GM12801 (cell line): Measurements from ENCODE around the gene SEMA3A.

ENCODE experiments used
- TF ChIP-seq, protein P1 (sequence below): IDR thresholded peaks from one replicate; pipeline ENCODE4 v1.5.1; 2011; ENCODE audit warnings: control low read depth; ENCODE audit not compliant: insufficient read length; ENCODE audit errors: extremely low read depth

The SEMA3A gene

DNA sequence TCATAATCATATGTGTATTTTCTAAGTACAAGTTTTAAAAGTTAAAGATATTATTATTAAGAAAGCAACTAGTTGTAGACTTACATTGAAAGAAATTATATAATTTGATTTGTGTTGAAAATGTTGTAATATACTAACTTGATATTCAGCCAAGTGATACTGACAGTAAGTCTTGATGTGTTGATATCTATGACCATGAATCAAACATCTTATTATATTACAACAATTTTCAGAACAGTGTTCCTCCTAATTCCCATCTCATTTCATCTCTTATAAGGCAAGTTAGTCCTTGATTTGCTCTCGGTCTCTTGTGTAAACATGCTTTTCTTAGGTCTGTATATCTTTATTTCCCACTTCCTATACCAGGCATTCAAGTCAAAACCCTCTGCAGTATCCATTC lies 276.4 kb downstream of the SEMA3A start:
- TF ChIP-seq, protein P1, sequence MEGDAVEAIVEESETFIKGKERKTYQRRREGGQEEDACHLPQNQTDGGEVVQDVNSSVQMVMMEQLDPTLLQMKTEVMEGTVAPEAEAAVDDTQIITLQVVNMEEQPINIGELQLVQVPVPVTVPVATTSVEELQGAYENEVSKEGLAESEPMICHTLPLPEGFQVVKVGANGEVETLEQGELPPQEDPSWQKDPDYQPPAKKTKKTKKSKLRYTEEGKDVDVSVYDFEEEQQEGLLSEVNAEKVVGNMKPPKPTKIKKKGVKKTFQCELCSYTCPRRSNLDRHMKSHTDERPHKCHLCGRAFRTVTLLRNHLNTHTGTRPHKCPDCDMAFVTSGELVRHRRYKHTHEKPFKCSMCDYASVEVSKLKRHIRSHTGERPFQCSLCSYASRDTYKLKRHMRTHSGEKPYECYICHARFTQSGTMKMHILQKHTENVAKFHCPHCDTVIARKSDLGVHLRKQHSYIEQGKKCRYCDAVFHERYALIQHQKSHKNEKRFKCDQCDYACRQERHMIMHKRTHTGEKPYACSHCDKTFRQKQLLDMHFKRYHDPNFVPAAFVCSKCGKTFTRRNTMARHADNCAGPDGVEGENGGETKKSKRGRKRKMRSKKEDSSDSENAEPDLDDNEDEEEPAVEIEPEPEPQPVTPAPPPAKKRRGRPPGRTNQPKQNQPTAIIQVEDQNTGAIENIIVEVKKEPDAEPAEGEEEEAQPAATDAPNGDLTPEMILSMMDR = no peak

DNA sequence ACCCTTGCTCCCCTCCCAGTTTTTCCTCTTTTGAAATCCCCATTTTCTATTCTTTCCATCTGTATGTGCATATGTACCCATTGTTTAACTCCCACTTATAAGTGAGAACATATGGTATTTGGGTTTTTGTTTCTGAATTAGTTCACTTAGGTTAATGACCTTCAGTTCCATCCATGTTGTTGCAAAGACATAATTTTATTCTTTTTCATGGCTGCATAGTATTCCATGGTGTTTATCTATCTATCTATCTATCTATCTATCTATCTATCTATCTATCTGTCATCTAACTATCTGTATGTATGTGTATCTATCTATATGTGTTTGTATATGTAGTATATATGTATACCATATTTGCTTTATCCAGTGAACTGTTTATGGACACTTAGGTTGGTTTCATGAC lies 281.4 kb downstream of the SEMA3A start:
- TF ChIP-seq, protein P1 = no peak

DNA sequence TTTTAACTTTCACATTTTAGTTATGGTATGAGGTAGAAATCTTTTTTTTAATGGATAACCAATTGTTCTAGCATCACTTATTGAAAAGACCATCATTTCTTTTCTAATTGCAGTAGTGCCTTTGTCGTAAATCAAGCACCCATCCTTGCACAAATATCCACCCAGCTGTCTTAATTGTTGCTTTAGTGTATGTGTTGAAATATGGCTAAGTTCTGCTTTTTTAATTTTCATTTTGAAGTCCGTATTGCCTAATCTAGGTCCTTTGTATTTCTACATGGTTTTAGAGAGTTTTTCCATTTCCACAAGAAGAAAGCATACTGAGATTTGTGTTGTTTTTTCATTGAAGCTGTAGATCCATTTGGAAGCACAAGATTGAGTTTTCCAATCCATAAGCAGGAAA lies 286.1 kb downstream of the SEMA3A start:
- TF ChIP-seq, protein P1 = no peak
